Measurements from ENCODE around the gene TRAPPC2B.

DNA sequence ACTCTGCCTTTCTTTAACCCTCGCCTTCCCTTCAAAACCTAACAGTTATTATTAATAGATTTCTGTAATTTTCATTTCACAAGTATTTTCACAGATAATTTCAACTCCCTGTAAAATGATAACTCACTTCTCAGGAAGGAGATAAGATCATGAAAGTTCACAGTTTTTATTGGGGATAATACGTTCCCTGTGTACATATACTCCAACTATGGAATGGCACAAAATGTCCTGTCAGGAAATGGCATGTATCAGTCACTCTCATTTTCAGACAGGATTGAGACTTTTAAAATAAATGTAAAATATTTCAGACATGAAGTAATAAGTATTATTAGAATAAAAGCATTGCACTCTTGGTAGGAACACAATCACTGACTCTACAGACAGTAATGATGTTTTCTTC lies 932 bp upstream of the TRAPPC2B start:
- TF ChIP-seq, protein P1, sequence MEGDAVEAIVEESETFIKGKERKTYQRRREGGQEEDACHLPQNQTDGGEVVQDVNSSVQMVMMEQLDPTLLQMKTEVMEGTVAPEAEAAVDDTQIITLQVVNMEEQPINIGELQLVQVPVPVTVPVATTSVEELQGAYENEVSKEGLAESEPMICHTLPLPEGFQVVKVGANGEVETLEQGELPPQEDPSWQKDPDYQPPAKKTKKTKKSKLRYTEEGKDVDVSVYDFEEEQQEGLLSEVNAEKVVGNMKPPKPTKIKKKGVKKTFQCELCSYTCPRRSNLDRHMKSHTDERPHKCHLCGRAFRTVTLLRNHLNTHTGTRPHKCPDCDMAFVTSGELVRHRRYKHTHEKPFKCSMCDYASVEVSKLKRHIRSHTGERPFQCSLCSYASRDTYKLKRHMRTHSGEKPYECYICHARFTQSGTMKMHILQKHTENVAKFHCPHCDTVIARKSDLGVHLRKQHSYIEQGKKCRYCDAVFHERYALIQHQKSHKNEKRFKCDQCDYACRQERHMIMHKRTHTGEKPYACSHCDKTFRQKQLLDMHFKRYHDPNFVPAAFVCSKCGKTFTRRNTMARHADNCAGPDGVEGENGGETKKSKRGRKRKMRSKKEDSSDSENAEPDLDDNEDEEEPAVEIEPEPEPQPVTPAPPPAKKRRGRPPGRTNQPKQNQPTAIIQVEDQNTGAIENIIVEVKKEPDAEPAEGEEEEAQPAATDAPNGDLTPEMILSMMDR (IDR thresholded peaks at IDR 0.05; ENCODE audit: insufficient read depth, low read length), result no peak
- TF ChIP-seq POLR2AphosphoS5 (IDR thresholded peaks at IDR 0.05; ENCODE audit: low read depth) (no peak), SPI1 (IDR thresholded peaks at IDR 0.05; ENCODE audit: borderline replicate concordance, low read depth) (no peak)
- TF ChIP-seq, protein P2, sequence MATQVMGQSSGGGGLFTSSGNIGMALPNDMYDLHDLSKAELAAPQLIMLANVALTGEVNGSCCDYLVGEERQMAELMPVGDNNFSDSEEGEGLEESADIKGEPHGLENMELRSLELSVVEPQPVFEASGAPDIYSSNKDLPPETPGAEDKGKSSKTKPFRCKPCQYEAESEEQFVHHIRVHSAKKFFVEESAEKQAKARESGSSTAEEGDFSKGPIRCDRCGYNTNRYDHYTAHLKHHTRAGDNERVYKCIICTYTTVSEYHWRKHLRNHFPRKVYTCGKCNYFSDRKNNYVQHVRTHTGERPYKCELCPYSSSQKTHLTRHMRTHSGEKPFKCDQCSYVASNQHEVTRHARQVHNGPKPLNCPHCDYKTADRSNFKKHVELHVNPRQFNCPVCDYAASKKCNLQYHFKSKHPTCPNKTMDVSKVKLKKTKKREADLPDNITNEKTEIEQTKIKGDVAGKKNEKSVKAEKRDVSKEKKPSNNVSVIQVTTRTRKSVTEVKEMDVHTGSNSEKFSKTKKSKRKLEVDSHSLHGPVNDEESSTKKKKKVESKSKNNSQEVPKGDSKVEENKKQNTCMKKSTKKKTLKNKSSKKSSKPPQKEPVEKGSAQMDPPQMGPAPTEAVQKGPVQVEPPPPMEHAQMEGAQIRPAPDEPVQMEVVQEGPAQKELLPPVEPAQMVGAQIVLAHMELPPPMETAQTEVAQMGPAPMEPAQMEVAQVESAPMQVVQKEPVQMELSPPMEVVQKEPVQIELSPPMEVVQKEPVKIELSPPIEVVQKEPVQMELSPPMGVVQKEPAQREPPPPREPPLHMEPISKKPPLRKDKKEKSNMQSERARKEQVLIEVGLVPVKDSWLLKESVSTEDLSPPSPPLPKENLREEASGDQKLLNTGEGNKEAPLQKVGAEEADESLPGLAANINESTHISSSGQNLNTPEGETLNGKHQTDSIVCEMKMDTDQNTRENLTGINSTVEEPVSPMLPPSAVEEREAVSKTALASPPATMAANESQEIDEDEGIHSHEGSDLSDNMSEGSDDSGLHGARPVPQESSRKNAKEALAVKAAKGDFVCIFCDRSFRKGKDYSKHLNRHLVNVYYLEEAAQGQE (IDR thresholded peaks at IDR 0.05; ENCODE audit: insufficient replicate concordance, low read depth), result no peak

Data from HL-60 (cell line).